Keratinocyte (primary cell): ENCODE results near the gene PITX1.
"Not testable (repeated sequence)": the region's sequence is repeated elsewhere in the genome, so short reads cannot be mapped to it uniquely, and the experiment has no call there.

Experiments used
- EZH2 ChIP-seq: IDR thresholded peaks from one replicate; pipeline ENCODE4 v1.6.1; 2012; ENCODE audit warnings: inconsistent platforms, mild to moderate bottlenecking, low read length, moderate library complexity
- TF ChIP-seq, protein P1 (sequence below), 3 experiments: IDR thresholded peaks in 1 of 3; conservative IDR thresholded peaks in 1 of 3; optimal IDR thresholded peaks in 1 of 3; 2 replicates in 2 of 3; 3 replicates in 1 of 3; pipeline versions ENCODE3 to v1.5.1; 2011; ENCODE audit warnings: low read length in 3 of 3, mild to moderate bottlenecking in 3 of 3, moderate library complexity in 2 of 3, control low read depth in 1 of 3, inconsistent platforms in 1 of 3; ENCODE audit not compliant: insufficient read depth in 2 of 3; ENCODE audit errors: extremely low read depth in 1 of 3

- TF ChIP-seq, protein P1, sequence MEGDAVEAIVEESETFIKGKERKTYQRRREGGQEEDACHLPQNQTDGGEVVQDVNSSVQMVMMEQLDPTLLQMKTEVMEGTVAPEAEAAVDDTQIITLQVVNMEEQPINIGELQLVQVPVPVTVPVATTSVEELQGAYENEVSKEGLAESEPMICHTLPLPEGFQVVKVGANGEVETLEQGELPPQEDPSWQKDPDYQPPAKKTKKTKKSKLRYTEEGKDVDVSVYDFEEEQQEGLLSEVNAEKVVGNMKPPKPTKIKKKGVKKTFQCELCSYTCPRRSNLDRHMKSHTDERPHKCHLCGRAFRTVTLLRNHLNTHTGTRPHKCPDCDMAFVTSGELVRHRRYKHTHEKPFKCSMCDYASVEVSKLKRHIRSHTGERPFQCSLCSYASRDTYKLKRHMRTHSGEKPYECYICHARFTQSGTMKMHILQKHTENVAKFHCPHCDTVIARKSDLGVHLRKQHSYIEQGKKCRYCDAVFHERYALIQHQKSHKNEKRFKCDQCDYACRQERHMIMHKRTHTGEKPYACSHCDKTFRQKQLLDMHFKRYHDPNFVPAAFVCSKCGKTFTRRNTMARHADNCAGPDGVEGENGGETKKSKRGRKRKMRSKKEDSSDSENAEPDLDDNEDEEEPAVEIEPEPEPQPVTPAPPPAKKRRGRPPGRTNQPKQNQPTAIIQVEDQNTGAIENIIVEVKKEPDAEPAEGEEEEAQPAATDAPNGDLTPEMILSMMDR (optimal IDR thresholded peaks at IDR 0.05 in 1 of 3, IDR thresholded peaks at IDR 0.05 in 1 of 3, conservative IDR thresholded peaks at IDR 0.05 in 1 of 3; ENCODE audit: extremely low read depth in 1 of 3, insufficient read depth in 2 of 3, low read length in 3 of 3) = not testable (repeated sequence)
- not testable (repeated sequence) for TF ChIP-seq EZH2
These were observed 43.8 kb downstream of the PITX1 start for GRCh38 chr5:134990183-134990582.
